HG03064 (cell line): Measurements from ENCODE around the gene ITSN2.
"Not testable (repeated sequence)": the region's sequence is repeated elsewhere in the genome, so short reads cannot be mapped to it uniquely, and the experiment has no call there.

Source experiments
- ATAC-seq: cut with Tn5 transposase; IDR thresholded peaks from one replicate; pipeline ENCODE4 v1.9.1; 2021; ENCODE audit warnings: low read depth; ENCODE audit not compliant: unreplicated experiment

Gene ITSN2

DNA sequence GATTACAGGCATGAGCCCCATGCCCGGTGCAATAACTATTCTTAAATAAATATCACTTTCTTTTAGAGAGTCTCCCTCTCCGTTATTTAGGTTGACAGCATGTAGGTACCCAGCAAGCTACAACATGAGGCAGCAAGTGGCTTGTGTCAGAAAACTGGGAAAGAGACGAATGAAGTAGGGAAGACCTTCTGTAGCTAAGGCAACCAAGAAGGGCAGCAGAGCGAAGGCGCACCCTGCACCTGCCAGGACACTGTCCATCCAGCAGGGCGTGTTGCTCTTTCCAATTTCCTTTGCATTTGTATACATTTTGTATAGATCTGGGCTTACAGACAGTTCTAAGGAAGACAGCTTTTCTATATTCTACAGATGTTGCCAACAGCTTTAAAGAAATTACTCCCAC is 137.4 kb downstream of the ITSN2 start:
- ATAC-seq, result no peak

DNA sequence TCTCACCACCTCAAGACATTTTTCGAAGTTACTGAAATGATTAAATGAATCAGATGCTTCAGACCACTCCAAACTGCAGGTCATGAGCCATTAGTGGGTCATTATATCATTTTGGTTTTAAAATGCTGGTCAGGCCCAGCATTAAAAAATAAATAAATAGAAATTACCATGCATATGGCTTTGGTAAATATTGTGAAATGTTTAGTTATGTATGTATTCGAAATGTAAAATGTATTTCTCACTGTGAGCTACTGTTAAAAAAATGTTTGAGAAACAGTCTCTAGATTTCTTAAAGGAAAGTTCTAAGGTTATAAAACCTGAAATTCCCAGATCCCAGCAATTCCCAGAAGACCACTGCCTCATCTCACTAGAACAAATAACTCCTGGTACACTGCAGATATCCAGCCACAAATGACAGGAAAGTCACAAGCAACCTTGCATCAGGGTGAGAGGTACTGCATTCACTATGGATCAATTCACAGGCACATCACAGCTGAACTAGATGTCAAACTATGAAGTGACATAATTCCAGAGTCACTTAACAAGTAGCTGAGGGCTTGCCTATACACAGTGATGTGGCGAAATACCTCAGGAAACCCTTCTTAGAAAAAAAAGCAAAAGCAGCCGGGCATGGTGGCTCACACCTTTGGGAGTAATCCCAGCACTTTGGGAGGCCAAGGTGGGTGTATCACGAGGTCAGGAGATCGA is 138.8 kb downstream of the ITSN2 start:
- ATAC-seq, result no peak

DNA sequence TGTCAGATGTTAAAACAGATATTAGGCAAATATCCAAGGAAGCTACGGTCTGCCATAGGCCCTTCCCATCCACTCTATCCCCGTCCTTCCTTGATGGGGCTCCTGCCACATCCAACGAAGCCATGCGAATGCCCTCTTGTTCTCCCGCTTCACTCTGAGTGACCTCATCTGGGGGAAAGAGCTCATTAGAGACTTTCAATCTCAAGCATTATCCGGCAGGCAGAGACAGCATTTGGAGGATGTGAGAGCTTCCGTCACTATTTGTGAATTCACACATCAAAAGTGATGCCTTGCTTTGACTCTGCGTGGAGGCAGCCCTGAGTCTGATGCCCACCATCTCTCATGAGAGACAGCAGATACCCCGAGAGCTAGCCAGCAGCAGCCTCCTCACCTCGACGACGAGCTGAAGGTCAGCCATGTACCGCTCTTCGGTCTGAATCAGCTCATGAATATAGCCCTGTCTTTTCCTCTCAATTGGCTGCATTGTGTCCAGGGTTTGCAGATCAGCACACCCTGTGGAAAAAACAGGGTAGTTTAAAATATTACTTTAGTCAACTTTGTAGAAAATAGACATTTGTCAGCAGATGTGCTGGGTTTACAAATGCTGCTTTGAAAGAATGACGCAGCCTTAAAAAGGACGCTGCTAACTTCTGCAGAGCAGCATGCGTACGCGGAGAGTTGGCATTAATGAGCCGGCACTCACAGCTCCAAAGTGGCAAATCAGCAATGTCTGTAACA is 139.6 kb downstream of the ITSN2 start:
- no peak for ATAC-seq

DNA sequence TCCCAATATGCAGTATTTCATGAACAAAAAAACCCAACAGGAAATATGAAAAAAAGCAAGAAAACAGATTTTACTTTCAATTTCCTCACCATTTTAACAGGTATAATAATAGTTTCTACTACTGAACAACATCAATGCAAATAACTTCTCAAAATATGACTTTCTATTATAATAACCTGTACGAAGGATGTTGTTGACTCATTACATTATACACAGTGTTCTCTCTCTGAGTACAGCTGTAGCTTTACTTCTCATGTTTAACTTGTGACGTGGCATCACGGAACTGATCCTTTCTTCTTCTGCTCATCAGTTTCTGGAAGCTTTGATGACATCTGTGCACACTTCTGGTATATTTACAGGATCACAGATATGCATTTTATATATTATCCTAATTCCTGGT is 145.5 kb downstream of the ITSN2 start:
- peak; percentile 81 for ATAC-seq

DNA sequence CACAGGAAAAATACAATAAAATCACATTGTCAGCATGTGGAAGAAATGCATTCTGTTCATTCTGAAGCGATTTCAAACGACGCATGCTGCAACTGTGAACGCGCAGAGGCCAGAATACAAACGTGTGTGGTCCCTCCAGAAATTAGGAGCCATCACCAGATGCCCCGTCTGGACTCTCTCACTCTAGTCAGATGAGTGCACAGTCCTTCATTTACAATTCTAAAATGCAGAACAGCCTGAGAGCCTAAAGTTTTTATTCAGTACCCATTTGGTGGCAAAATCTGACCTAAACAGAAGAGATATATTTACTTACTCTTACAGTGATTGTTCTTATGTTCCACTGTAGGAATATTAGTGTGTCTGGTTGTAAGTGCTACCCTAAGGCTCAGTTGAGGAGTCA is 148.9 kb downstream of the ITSN2 start:
- ATAC-seq, result no peak

DNA sequence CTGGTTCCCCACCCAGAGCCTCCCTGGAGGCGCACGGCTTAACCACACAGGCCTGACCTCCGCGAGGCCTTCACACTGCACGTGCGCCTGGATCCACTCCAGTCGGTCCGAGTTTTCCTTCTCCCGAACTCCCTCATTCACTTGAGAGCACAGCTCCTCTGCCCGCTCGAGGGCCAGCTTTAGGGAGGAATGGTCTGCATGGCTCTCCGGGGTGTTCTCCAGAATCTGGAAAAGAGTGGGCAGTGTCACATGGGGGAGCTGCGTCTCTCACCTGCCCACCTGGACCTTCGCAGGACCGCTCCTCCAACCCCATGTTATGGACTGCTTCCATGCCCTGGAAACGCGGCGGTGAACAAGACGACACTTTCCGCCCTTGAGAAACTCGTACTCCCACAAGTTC is 149.6 kb downstream of the ITSN2 start:
- no peak for ATAC-seq

DNA sequence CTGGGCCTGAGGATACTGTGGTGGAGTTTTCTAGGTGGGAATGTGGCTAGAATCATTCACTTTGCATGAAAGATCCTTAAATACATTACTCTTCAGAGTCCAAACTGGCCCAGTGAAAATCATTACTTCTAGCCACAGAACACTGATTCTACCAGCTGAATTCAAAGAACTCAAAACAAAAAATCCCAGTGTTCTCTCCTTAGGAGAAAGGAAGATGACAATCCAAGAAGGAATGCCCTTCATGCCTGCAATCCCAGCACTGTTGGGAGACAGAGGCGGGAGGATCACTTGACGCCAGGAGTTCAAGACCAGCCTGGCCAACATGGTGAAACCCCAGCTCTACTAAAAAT is 150.3 kb downstream of the ITSN2 start:
- ATAC-seq, result no peak

DNA sequence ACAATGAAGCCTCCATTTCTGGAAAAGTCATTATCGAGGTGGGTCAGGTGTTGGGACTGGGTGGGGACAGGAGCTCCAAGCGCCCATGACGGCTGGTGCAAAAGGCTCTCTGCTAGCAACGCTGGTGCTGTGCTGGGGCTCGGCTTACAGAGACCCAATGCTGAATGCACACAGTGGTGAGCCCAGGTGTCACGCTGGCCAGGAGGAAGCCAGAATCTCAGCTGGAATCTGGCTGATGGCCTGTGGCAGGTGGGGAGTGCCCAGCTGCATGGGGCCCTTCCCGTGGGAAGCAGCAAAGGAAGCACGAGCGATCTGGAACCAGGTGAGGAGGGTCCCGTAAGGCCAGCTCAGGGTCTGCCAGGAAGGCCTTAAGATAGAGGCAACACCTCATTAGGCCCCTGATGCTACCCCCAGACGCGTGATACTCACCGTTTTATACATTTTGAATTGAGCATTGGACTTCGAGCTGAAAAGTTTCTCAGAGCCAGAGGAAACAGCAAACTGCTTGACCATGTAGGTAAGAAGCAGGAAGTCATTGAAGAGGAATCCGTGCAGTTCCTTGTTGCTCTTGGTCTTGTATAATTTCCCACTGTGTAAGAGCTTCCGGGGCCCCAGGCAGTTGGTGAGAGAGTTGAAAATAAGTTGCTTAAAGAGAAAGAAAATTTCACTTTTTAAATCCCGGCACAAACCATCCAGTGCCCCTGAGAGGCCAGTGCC is 150.8 kb downstream of the ITSN2 start:
- ATAC-seq, result no peak

DNA sequence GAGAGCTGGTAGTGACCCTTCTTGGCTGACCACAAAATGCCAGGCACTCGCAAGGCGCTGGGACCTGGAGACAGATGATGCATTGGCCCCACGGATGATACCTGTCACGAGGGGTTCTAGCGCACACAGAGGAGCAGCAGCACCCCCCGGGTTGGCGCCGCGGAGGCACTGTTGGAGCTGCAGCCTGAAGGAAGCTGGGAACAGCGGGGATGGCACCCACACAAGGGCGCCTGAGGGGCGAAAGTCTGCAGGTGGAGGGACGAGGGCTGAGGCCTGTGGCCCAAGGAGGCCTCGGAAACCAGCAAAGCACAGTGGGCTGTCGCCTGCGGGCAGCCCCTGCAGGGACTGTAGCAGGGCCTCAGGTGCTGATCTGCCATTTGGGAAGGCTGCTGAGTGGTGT is 151.8 kb downstream of the ITSN2 start:
- ATAC-seq, result no peak

DNA sequence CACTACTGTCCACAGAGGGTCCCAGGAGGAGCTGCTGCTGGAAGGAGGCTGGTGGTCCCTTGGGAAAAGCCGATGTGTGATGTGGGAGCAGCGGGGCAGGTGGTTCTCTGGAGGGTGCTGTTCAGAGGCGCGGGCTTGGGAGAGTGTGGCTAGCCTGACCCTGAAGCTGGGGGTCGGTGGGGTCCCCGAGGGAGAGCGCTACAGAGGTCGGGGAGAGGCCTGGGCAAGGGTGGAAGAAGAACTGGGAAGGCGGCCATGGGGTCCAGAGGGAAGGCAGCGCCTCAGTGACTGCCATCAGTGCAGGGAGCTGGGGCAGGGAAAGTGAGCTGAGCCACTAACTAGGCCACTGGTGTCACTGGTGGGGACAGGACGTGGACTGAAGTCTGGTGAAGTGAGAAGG is 153.0 kb downstream of the ITSN2 start:
- no peak for ATAC-seq

DNA sequence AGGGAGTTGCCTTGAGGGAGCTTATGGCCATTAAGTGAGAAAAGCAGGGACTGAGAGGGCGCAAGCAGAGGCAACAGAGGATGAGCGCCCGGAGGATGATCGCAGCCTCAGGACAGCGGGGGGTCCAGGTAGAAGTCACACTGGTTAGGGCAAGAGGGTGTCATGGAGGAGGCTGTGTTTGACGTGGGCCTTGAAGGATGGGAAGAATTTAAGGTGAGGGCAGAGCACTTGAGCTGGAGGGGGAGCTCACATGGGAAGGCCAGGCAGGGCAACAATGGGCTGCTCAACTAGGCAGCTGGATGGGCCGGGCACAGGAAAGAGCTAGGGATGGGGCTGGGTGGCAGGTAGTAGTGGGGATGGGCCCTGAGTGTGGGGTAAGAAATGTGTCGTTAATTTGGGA is 153.6 kb downstream of the ITSN2 start:
- no peak for ATAC-seq

DNA sequence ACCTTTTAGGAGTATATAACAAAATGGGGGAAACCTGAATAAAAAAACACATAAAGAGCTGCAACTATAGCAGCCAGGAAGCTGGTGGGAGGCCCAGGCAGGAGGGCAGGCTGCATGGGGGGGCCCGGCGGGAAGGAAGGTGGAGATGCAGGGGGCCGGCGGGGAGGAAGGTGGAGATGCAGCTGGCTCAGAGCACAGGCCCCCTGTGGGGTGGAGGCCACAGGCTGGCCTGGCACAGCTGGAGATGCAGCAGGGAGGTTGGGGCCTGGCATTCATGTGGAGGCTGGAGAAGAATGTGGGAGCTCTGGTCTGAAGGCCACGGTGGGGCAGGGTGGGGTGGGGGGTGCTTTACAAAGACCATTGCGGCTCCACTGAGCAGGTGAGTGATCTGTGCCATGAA is 154.1 kb downstream of the ITSN2 start:
- no peak for ATAC-seq

DNA sequence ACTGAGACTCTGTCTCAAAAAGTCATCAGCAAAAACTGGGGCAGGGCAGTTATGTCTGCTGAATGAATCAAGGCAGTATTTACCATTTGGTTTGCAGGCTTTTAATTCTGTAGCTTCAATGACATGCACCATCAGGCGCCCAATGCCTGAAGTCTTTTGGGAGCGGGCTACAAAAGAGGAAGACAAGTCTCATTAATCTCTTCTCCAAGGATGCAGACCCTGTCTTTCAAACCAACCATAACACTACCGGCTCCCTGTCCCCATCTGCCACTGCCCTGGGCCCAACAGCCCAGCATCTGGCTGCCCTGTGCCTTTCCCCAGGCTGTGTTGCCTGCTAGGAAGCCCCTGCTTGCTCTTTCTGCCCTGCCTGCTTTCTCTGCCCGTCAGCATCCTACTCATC is 155.2 kb downstream of the ITSN2 start:
- ATAC-seq, result no peak

DNA sequence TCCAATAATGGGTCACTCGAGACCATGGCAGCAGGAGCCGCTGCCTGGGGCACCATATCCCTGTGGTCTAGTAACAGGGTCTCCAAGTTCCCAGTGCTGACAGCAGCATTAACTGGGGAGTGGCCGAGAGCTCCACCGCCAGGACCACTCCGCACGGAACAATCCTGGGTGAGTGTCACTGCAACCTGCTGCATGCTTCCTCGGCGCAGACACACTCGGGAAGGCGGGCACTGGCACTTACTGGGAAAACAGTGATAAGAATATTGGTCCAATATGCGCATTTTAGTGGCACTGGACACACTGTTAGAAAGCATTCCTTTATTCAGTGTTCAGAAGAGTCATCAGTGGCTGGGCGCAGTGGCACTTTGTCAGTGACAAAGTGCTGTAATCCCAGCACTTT is 155.8 kb downstream of the ITSN2 start:
- ATAC-seq, result no peak

DNA sequence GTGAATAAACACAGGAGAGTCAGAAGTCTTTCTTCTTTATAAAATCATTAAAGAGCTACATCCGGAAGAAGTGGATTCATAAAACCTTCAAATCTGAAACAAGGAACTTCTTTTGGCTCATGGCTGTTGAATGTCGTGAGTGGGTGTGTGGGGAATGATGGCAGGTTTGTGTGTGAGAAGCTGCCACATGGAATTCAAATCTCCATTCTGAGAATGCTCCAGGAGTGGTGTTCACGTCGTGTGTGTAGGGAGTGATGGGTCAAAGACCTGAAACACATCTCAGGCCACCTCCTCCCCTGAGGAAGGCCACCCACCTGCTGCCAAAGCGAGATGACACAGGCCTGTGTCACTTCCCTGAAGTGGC is 156.6 kb downstream of the ITSN2 start:
- no peak for ATAC-seq

DNA sequence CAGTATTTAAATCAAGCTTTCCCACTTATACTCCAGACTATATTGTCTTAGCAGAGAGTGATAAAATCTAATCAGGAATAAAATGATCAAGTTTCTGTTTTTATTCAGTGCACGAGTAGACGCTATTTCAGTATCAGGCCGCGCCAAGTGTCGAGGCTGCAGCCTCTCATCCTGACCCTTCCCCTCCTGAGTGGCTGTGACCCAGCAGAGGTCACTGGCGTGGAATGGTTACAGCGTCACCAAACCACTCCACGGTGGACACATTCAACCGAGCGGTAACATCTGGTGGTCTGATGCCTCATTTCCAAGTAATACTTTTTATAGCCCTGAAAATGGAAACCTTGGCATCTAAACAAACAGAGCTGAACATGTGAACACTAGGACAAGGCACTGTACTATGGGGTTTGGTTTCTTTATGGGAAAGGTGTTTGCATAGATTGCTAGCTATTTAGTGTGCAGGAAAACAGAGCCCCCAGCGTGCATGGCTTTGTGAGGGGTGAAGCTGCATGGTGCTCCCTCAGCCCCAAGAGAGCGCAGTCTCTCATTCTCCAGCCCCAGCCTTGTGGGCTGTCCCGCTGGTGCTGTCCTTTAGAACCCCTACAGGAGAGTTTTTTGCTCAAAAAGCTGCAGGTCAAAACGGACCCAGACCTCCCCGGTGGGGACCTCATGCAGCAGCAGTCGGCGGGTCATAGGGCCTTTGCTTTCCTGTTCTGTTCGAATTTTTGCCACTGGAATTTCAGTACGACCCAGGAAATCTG is 157.1 kb downstream of the ITSN2 start:
- no peak for ATAC-seq

DNA sequence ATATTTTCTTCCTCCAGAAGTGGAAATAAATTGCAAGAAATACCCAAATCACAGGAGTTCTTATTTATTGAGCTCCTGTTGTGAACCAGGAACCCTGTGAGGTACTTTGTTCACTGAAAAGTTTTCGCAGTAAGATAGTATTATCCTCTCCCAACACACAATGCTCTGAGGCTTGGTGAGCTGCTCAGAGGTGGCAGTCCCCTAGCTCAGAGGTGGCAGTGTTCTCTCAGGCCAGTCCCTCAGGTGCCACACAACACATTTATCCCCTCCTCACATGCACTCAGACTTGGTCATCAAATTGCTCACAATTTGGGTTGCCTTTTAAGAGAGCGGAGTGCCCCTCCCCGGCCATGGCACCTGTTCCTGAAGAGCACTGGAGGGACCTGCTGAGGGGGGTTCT is 159.5 kb downstream of the ITSN2 start:
- ATAC-seq, result no peak

DNA sequence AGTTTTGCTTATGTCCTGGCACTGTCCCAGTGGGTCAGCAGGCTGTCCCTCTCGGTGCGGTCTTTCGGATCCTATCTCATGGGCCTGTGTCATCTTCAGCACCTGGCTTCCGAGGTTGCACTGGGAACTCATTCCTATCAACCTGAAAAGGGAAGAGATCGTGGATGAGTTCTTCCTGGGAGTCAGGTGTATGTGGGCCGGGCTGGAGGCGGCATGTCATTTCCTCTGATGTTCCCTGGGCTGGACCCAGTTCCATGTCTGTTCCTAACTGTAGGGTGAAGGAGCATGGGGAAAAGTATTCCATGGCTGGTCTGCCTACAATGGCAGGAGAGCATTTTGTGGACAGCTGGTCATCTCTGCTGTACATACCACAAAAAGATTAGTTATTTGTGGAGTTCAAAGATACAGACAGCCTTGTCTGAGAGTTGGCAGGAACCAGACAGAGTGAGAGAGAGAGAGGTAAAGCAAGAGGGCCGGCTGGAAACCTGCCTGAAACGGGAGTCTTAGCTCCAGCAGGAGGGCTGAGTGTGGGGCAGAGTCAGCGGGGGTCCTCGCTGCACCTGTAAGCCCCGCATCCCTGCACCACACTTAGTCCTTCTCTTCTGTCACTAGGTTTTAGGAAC is 160.3 kb downstream of the ITSN2 start:
- no peak for ATAC-seq

DNA sequence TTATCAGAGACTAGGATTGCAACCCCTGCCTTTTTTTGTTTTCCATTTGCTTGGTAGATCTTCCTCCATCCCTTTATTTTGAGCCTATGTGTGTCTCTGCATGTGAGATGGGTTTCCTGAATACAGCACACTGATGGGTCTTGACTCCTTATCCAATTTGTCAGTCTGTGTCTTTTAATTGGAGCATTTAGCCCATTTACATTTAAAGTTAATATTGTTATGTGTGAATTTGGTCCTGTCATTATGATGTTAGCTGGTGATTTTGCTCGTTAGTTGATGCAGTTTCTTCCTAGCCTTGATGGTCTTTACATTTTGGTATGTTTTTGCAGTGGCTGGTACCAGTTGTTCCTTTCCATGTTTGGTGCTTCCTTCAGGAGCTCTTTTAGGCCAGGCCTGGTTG is 163.1 kb downstream of the ITSN2 start:
- not testable (repeated sequence) for ATAC-seq

DNA sequence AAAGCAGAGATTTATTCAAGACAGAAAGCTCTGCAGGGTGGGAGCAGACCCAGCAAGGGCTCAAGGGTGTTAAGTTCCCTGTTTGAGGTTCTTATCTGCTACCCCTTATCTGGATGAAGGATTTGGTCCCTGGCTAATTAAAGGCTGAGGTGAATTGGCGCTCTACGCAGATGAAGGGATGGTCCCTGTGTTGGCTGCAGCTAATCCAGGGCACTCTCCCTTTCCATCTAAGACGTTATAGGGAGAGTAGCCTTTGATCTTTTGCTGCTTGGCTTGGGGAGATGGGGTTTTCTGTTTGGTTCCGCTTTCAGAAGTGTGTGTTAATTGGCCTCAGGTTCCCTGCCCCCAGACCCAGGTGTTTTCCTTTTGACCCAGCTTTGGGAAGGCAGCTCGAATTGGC is 168.5 kb downstream of the ITSN2 start:
- no peak for ATAC-seq

DNA sequence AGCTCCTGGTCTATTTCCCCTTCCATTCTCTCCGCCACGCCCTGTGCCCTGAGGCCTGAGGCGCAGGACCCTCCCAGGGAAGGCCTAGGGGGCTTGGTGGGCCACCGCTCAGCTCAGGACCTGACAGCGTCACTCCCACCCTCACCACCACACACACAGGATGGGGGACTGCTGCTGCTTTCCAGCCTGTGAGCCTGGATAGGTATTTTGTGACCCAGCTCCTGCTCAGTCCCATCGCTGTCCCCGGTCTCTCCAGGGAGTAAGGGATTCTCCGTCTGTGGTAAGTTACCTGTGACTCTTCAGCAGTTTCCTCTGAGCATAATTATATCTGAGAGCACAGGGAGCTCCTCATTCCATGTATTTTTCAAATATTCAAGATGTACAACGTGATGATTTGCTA is 169.2 kb downstream of the ITSN2 start:
- no peak for ATAC-seq
